Bronchial epithelial cell (primary cell): Measurements from ENCODE around the gene CNTF. TPM values are rescaled to one million over a fixed set of nuclear protein-coding genes. Genes with fewer than 3 reads are reported as not detected.

Experiments used
- DNase-seq: peaks from one replicate; pipeline ENCODE4 v3.0.0-alpha.2; 2010; ENCODE audit warnings: low read depth
- FAIRE-seq: peaks from 2 replicates; lab custom pipeline; 2011; peaks lifted over from hg19 to GRCh38; lab: Jason Lieb, UNC
- H3K27me3 ChIP-seq: 2 replicates; pipeline ENCODE4 v1.5.1; 2011; ENCODE audit warnings: low read length; ENCODE audit not compliant: control insufficient read depth, insufficient read depth
- H3K36me3 ChIP-seq: 2 replicates; pipeline ENCODE4 v1.5.1; 2011; ENCODE audit warnings: low read length; ENCODE audit not compliant: control insufficient read depth, insufficient read depth
- H3K4me3 ChIP-seq: 2 replicates; pipeline ENCODE4 v1.5.1; 2011; ENCODE audit warnings: mild to moderate bottlenecking, low read depth, low read length, control low read depth
- total RNA-seq: library from RNA; depleted of rRNA; stranded (reverse); fragments of >200 nt; gene quantifications from 2 replicates; pipeline ENCODE4 v1.2.1, GENCODE V29; 2014
- TF ChIP-seq, protein P1 (sequence below): IDR thresholded peaks from 2 replicates; pipeline ENCODE4 v1.5.1; 2011; ENCODE audit warnings: mild to moderate bottlenecking, moderate library complexity, low read length, control low read depth, inconsistent platforms; ENCODE audit not compliant: insufficient read depth, severe bottlenecking

Gene CNTF
- total RNA-seq, 1 donor from 2014 or later, result 2.4 TPM

DNA sequence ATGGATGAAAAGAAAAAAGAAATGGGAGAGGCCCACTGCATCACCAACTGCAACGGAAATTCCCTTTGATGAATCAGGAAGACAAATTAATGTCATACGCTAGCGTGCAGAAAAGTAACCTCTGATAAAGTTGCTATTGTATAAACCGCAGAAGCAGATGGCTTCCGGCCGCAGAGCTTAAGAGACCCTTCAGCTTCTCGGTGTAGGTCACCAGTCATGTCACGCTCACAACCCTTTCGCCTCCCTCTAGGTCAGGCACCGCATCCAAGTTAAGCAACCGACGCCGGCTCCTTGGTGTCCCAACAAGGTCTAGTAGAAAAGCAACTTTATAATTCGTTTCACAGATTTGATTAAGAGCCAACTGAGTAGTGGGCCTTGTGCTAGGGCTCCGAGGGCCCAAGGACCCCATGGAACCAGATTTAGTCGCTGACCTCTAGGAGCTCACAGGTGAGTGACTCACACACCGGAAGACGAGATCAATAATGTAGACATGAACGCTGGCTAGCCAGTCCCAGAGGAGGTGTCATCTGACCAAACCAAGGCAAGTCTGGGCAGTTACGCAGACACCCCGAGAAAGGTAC lies 44.8 kb upstream of the CNTF start:
- TF ChIP-seq, protein P1, sequence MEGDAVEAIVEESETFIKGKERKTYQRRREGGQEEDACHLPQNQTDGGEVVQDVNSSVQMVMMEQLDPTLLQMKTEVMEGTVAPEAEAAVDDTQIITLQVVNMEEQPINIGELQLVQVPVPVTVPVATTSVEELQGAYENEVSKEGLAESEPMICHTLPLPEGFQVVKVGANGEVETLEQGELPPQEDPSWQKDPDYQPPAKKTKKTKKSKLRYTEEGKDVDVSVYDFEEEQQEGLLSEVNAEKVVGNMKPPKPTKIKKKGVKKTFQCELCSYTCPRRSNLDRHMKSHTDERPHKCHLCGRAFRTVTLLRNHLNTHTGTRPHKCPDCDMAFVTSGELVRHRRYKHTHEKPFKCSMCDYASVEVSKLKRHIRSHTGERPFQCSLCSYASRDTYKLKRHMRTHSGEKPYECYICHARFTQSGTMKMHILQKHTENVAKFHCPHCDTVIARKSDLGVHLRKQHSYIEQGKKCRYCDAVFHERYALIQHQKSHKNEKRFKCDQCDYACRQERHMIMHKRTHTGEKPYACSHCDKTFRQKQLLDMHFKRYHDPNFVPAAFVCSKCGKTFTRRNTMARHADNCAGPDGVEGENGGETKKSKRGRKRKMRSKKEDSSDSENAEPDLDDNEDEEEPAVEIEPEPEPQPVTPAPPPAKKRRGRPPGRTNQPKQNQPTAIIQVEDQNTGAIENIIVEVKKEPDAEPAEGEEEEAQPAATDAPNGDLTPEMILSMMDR, result no peak
- peak overlapping the region; percentile 99 for H3K4me3 ChIP-seq
- DNase-seq, result peak; percentile 88
- no peaks in the 10 kb centered on the region for H3K27me3 ChIP-seq
- H3K36me3 ChIP-seq, result no peaks in the 10 kb centered on the region
- FAIRE-seq, result no peak

DNA sequence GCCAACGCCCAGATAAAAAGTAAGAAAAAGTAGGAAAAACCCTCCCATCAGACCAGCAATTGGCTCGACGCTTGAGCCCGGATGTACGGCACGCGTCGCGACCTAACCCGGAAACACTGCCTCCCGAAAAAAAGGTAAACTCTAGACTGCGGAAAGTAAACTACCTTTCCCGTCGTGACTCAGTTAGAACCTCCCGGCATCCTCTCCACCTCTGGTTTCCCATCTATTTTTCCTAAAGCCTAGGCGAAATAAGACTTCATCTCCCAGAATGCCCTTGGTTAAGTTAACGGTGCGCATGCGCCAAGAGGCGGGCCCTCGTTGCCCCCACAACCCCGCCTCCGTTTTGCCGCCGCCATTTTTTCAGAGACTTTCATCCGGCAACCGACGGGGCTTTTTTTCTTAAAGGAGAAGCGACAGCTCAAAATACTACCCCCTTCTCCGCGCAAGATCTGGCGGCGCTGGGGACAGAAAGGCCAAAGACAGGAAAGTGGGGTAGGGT lies 44.3 kb upstream of the CNTF start:
- TF ChIP-seq, protein P1, result no peak
- no peaks in the 10 kb centered on the region for H3K36me3 ChIP-seq
- peak overlapping the region; percentile 99 for H3K4me3 ChIP-seq
- H3K27me3 ChIP-seq, result no peaks in the 10 kb centered on the region
- peak; percentile 97 for DNase-seq
- FAIRE-seq, result peak; percentile 95

DNA sequence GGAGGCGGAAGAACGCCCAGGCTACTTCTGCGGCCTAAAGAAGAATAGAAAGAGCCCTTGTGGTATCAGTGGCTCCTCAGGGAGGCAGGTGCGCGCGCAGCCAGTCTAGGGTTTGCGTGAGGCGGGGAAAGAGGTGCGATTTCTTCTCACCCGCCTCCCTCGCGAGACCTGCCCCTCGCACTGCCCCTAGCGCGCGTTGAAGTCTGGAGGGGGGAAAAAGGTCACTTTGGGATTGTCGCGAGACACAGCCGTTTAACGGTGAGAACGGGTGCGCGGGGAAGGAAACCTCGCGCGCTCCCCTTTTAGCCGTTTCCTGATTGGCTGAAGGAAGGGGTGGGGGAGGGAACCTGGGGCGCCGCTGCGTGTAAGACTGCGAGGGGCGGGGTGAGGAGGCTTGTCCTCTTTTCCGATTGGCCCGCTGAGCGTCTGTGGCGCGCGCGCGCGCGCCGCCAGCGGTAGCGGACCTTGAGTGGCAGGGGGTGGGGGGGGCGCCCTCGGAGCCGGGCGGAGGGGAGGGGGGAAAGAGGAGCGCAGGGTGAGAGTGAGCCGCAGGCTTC lies 43.8 kb upstream of the CNTF start, which contains the start of gene ZFP91:
ZFP91 (plus strand) TSS at position 429 of the 557 bp plus-strand sequence. CDS start 219 bp downstream, outside the sequence.
- H3K36me3 ChIP-seq, result no peaks in the 10 kb centered on the region
- DNase-seq, result peak; percentile 88
- H3K4me3 ChIP-seq, result peak within 1 kb of the TSS; percentile 99
- H3K27me3 ChIP-seq, result no peaks in the 10 kb centered on the region
- TF ChIP-seq, protein P1, result no peak
- no peak for FAIRE-seq

DNA sequence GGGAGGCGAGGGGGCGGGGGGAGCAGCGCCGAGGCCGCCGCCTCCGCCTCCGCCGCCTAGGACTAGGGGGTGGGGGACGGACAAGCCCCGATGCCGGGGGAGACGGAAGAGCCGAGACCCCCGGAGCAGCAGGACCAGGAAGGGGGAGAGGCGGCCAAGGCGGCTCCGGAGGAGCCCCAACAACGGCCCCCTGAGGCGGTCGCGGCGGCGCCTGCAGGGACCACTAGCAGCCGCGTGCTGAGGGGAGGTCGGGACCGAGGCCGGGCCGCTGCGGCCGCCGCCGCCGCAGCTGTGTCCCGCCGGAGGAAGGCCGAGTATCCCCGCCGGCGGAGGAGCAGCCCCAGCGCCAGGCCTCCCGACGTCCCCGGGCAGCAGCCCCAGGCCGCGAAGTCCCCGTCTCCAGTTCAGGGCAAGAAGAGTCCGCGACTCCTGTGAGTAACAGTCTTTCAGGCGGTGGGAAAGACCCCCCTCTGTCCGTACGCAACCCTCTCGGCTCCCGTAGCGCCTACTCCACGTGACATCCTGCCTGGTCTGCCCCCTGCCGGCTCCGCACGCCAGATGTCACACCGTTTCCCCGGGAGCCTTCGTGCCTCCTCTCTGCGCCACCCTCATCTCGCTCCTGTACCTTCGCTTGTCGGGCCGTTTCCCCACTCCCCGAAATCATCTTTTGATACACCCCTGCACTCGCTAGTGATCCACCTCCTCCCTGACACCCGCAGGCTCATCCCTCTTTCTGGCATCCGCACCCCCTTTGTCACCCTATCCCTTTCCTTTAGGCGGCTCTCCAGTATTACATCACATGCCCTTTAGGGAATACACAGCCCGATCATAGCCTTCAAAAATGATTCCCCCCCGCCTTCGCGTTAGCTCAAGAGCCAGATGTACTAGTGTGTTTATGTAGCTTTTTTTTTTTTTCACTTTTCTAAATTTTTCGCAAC lies 43.0 kb upstream of the CNTF start:
- Histone ChIP-seq H3K27me3 (no peaks in the 10 kb centered on the region), H3K4me3 (peak overlapping the region; percentile 99), H3K36me3 (no peaks in the 10 kb centered on the region)
- TF ChIP-seq, protein P1, result peak; percentile 97
- DNase-seq (peak; percentile 70), FAIRE-seq (no peak)

DNA sequence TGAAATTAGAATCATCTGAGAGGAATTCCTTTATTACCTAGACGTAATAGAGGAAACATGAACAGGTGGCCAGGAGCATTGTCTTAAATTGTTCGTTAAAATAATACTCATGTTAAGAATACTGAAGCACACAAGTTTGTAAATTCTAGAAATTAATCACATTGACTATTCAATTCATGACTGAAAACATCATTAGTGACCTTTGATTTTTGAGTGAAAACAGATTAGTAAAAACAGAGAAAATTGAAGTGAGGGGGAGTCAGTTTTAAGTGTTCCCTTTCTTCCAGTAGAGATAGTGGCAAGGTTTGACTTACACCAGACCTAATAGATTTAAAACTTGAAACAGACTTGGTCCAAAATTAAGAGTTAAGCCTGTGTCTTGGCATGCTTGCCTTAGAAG lies 42.2 kb upstream of the CNTF start:
- TF ChIP-seq, protein P1, result no peak
- peak overlapping the region; percentile 99 for H3K4me3 ChIP-seq
- H3K27me3 ChIP-seq, result no peaks in the 10 kb centered on the region
- no peak for DNase-seq
- no peak for FAIRE-seq
- H3K36me3 ChIP-seq, result peaks cover under 1% of the 10 kb centered on the region
